ENCODE measurements around the gene NKTR.

NKTR gene

GRCh38 chr3:42683875-42684598 is 83.6 kb downstream of the NKTR start:
- peak; percentile 61 for DNase-seq

- DNase-seq = no peak
Observed at GRCh38 chr3:42684632-42685362, 84.3 kb downstream of the NKTR start.

- DNase-seq = peak; percentile 60
Observed at GRCh38 chr3:42685363-42685881, 84.9 kb downstream of the NKTR start, which contains the start of gene KLHL40. KLHL40 (plus strand) TSS chr3:42685537; CDS start chr3:42685619, 82 bp downstream.

- DNase-seq = peak; percentile 28
Observed at GRCh38 chr3:42685891-42686820, 85.7 kb downstream of the NKTR start.

GRCh38 chr3:42686832-42687650 is 86.6 kb downstream of the NKTR start:
- peak; percentile 10 for DNase-seq

- DNase-seq = peak; percentile 23
Observed at GRCh38 chr3:42688016-42688415, 87.5 kb downstream of the NKTR start.

GRCh38 chr3:42688487-42689420 is 88.3 kb downstream of the NKTR start:
- peak; percentile 10 for DNase-seq

GRCh38 chr3:42689421-42690014 is 89.0 kb downstream of the NKTR start:
- peak; percentile 10 for DNase-seq

- DNase-seq = no peak
Observed at GRCh38 chr3:42690191-42690590, 89.7 kb downstream of the NKTR start.

- DNase-seq = no peak
Observed at GRCh38 chr3:42690766-42691680, 90.5 kb downstream of the NKTR start.

- no peak for DNase-seq
Observed at GRCh38 chr3:42691816-42692666, 91.6 kb downstream of the NKTR start.

- DNase-seq = no peak
Observed at GRCh38 chr3:42692667-42693529, 92.4 kb downstream of the NKTR start.

- DNase-seq = no peak
Observed at GRCh38 chr3:42693530-42693930, 93.0 kb downstream of the NKTR start.

- DNase-seq = no peak
Observed at GRCh38 chr3:42694366-42694765, 93.9 kb downstream of the NKTR start.

GRCh38 chr3:42696356-42697288 is 96.1 kb downstream of the NKTR start:
- DNase-seq = no peak

All from left hindlimb (tissue), 1 donor.